Measurements from ENCODE around the gene CACNA2D4. TPM values are rescaled to one million over a fixed set of nuclear protein-coding genes. Genes with fewer than 3 reads are reported as not detected.

Gene CACNA2D4
- total and polyA plus RNA-seq, 2 donors = 1.1 to 4.5 TPM

GRCh38 chr12:1937481-1938224 lies 19.2 kb upstream of the CACNA2D4 start:
- H3K4me1 ChIP-seq (ENCODE audit: insufficient read depth) = no peaks in the 10 kb centered on the region
- no peaks in the 10 kb centered on the region for H3K36me3 ChIP-seq (ENCODE audit: insufficient read depth)
- WGBS = 92% methylated on average over 12 of the region's 12 CpGs
- no peak overlapping the region for H3K27ac ChIP-seq (ENCODE audit: low read depth)
- no peak for DNase-seq (ENCODE audit: extremely low spot score)
- H3K4me3 ChIP-seq (ENCODE audit: low read depth, low read length) = no peak overlapping the region

- Histone ChIP-seq H3K36me3 (ENCODE audit: insufficient read depth) (no peaks in the 10 kb centered on the region), H3K27ac (ENCODE audit: low read depth) (no peak overlapping the region), H3K4me1 (ENCODE audit: insufficient read depth) (no peaks in the 10 kb centered on the region), H3K4me3 (ENCODE audit: low read depth, low read length) (no peak overlapping the region)
- 66% methylated on average over 25 of the region's 25 CpGs for WGBS
- peak; percentile 31 for DNase-seq (ENCODE audit: extremely low spot score)
Observed at GRCh38 chr12:1936406-1937320, 18.2 kb upstream of the CACNA2D4 start.

- Histone ChIP-seq H3K4me3 (ENCODE audit: low read depth, low read length) (no peak overlapping the region), H3K4me1 (ENCODE audit: insufficient read depth) (no peaks in the 10 kb centered on the region), H3K36me3 (ENCODE audit: insufficient read depth) (no peaks in the 10 kb centered on the region), H3K27ac (ENCODE audit: low read depth) (no peak overlapping the region)
- 83% methylated on average over 21 of the region's 21 CpGs for WGBS
- no peak for DNase-seq (ENCODE audit: extremely low spot score)
Observed at GRCh38 chr12:1935700-1936378, 17.4 kb upstream of the CACNA2D4 start.

GRCh38 chr12:1935242-1935641 lies 16.8 kb upstream of the CACNA2D4 start:
- Histone ChIP-seq H3K4me3 (ENCODE audit: low read depth, low read length) (no peak overlapping the region), H3K36me3 (ENCODE audit: insufficient read depth) (no peaks in the 10 kb centered on the region), H3K27ac (ENCODE audit: low read depth) (no peak overlapping the region), H3K4me1 (ENCODE audit: insufficient read depth) (no peaks in the 10 kb centered on the region)
- WGBS = 89% methylated on average over 10 of the region's 10 CpGs
- no peak for DNase-seq (ENCODE audit: extremely low spot score)

GRCh38 chr12:1934831-1935230 lies 16.4 kb upstream of the CACNA2D4 start:
- no peak overlapping the region for H3K4me3 ChIP-seq (ENCODE audit: low read depth, low read length)
- H3K4me1 ChIP-seq (ENCODE audit: insufficient read depth) = no peaks in the 10 kb centered on the region
- DNase-seq (ENCODE audit: extremely low spot score) = no peak
- no peak overlapping the region for H3K27ac ChIP-seq (ENCODE audit: low read depth)
- 82% methylated on average over 12 of the region's 12 CpGs for WGBS
- H3K36me3 ChIP-seq (ENCODE audit: insufficient read depth) = no peaks in the 10 kb centered on the region

- Histone ChIP-seq H3K4me3 (ENCODE audit: low read depth, low read length) (no peak overlapping the region), H3K27ac (ENCODE audit: low read depth) (no peak overlapping the region), H3K4me1 (ENCODE audit: insufficient read depth) (no peaks in the 10 kb centered on the region), H3K36me3 (ENCODE audit: insufficient read depth) (no peaks in the 10 kb centered on the region)
- WGBS = 79% methylated on average over 5 of the region's 5 CpGs
- no peak for DNase-seq (ENCODE audit: extremely low spot score)
Observed at GRCh38 chr12:1934068-1934467, 15.6 kb upstream of the CACNA2D4 start.

GRCh38 chr12:1933342-1934051 lies 15.0 kb upstream of the CACNA2D4 start:
- 71% methylated on average over 16 of the region's 16 CpGs for WGBS
- Histone ChIP-seq H3K4me3 (ENCODE audit: low read depth, low read length) (no peak overlapping the region), H3K36me3 (ENCODE audit: insufficient read depth) (no peaks in the 10 kb centered on the region), H3K27ac (ENCODE audit: low read depth) (no peak overlapping the region), H3K4me1 (ENCODE audit: insufficient read depth) (no peaks in the 10 kb centered on the region)
- no peak for DNase-seq (ENCODE audit: extremely low spot score)

- no peak overlapping the region for H3K27ac ChIP-seq (ENCODE audit: low read depth)
- WGBS = 26% methylated on average over 16 of the region's 16 CpGs
- no peak overlapping the region for H3K4me3 ChIP-seq (ENCODE audit: low read depth, low read length)
- H3K4me1 ChIP-seq (ENCODE audit: insufficient read depth) = no peaks in the 10 kb centered on the region
- no peak for DNase-seq (ENCODE audit: extremely low spot score)
- H3K36me3 ChIP-seq (ENCODE audit: insufficient read depth) = no peaks in the 10 kb centered on the region
Observed at GRCh38 chr12:1932264-1932777, 13.9 kb upstream of the CACNA2D4 start.

GRCh38 chr12:1931642-1932041 lies 13.2 kb upstream of the CACNA2D4 start:
- Histone ChIP-seq H3K27ac (ENCODE audit: low read depth) (no peak overlapping the region), H3K36me3 (ENCODE audit: insufficient read depth) (no peaks in the 10 kb centered on the region), H3K4me3 (ENCODE audit: low read depth, low read length) (no peak overlapping the region), H3K4me1 (ENCODE audit: insufficient read depth) (no peaks in the 10 kb centered on the region)
- 76% methylated on average over 9 of the region's 9 CpGs for WGBS
- DNase-seq (ENCODE audit: extremely low spot score) = no peak

- WGBS = 88% methylated on average over 27 of the region's 27 CpGs
- Histone ChIP-seq H3K4me3 (ENCODE audit: low read depth, low read length) (no peak overlapping the region), H3K36me3 (ENCODE audit: insufficient read depth) (no peaks in the 10 kb centered on the region), H3K4me1 (ENCODE audit: insufficient read depth) (no peaks in the 10 kb centered on the region), H3K27ac (ENCODE audit: low read depth) (no peak overlapping the region)
- no peak for DNase-seq (ENCODE audit: extremely low spot score)
Observed at GRCh38 chr12:1930803-1931597, 12.5 kb upstream of the CACNA2D4 start.

- Histone ChIP-seq H3K4me1 (ENCODE audit: insufficient read depth) (no peaks in the 10 kb centered on the region), H3K4me3 (ENCODE audit: low read depth, low read length) (no peak overlapping the region), H3K36me3 (ENCODE audit: insufficient read depth) (no peaks in the 10 kb centered on the region), H3K27ac (ENCODE audit: low read depth) (no peak overlapping the region)
- no peak for DNase-seq (ENCODE audit: extremely low spot score)
- 82% methylated on average over 11 of the region's 11 CpGs for WGBS
Observed at GRCh38 chr12:1929985-1930802, 11.7 kb upstream of the CACNA2D4 start.
